Measurements from ENCODE around the gene RALGPS1.

GRCh38 chr9:127122176-127123063 lies 207.8 kb downstream of the RALGPS1 start, which contains the start of gene ANGPTL2:
- TF ChIP-seq RAD21 (CRISPR knock-in tag; IDR thresholded peaks at IDR 0.05) (no peak), ZFP37 (CRISPR knock-in tag; IDR thresholded peaks at IDR 0.05; ENCODE audit: borderline replicate concordance) (no peak)
- TF ChIP-seq, protein P1, sequence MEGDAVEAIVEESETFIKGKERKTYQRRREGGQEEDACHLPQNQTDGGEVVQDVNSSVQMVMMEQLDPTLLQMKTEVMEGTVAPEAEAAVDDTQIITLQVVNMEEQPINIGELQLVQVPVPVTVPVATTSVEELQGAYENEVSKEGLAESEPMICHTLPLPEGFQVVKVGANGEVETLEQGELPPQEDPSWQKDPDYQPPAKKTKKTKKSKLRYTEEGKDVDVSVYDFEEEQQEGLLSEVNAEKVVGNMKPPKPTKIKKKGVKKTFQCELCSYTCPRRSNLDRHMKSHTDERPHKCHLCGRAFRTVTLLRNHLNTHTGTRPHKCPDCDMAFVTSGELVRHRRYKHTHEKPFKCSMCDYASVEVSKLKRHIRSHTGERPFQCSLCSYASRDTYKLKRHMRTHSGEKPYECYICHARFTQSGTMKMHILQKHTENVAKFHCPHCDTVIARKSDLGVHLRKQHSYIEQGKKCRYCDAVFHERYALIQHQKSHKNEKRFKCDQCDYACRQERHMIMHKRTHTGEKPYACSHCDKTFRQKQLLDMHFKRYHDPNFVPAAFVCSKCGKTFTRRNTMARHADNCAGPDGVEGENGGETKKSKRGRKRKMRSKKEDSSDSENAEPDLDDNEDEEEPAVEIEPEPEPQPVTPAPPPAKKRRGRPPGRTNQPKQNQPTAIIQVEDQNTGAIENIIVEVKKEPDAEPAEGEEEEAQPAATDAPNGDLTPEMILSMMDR (CRISPR knock-in tag; IDR thresholded peaks at IDR 0.05): no peak

All from HepG2 (cell line).